ENCODE measurements around the gene CLEC14A. TPM values are rescaled to one million over a fixed set of nuclear protein-coding genes. Genes with fewer than 3 reads are reported as not detected.

The CLEC14A gene
- total RNA-seq, 1 experiment from 2014 or later: not detected

DNA sequence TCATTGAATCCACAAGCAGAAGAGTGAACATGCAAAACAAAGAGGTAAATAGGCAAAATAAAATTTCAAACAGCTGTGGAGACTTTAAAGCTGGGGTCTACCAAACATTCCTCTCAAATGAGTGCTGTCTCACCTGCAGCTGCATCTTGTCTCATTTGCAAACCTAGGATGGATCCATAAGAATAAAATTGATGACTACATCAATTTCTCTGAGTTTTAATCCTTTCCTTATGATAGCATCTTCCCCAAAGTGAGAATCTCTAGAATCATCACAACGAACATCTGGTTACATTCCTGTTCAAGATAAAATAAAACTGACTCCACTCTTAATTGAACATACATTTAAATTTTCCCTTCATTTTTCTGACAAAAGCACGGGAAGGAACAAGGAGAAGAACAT, 29.9 kb downstream of the CLEC14A start:
- BruUV-seq (replicated peaks): no TSS peak
- ChIA-PET POLR2A (ENCODE audit: low non-redundant PET) (no interaction called here), CTCF (no interaction called here)
- H3K4me3 ChIP-seq (ENCODE audit: low read depth, low read length, poor library complexity, severe bottlenecking): no peak overlapping the region
- DNase-seq (ENCODE audit: low spot score): no peak
- no peaks in the 10 kb centered on the region for H3K4me1 ChIP-seq (ENCODE audit: insufficient read depth, low read length, poor library complexity, severe bottlenecking)
- TF ChIP-seq EZH2 (IDR thresholded peaks at IDR 0.05; ENCODE audit: borderline replicate concordance, low read depth, low read length, poor library complexity, severe bottlenecking): no peak
- TF ChIP-seq, protein P1, sequence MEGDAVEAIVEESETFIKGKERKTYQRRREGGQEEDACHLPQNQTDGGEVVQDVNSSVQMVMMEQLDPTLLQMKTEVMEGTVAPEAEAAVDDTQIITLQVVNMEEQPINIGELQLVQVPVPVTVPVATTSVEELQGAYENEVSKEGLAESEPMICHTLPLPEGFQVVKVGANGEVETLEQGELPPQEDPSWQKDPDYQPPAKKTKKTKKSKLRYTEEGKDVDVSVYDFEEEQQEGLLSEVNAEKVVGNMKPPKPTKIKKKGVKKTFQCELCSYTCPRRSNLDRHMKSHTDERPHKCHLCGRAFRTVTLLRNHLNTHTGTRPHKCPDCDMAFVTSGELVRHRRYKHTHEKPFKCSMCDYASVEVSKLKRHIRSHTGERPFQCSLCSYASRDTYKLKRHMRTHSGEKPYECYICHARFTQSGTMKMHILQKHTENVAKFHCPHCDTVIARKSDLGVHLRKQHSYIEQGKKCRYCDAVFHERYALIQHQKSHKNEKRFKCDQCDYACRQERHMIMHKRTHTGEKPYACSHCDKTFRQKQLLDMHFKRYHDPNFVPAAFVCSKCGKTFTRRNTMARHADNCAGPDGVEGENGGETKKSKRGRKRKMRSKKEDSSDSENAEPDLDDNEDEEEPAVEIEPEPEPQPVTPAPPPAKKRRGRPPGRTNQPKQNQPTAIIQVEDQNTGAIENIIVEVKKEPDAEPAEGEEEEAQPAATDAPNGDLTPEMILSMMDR (conservative IDR thresholded peaks at IDR 0.05; ENCODE audit: low read depth, low read length): no peak
- H3K9me3 ChIP-seq (ENCODE audit: low read depth, low read length, poor library complexity, severe bottlenecking): no peaks in the 10 kb centered on the region
- no peaks in the 10 kb centered on the region for H3K36me3 ChIP-seq (ENCODE audit: insufficient read depth, low read length, poor library complexity, severe bottlenecking)
- H3K27me3 ChIP-seq (replicated peaks; ENCODE audit: insufficient read depth, low read depth, low read length, poor library complexity): no peaks in the 10 kb centered on the region
- intact Hi-C loops (cut with micrococcal nuclease; ENCODE audit: unreplicated experiment): no loop called here
- no peak overlapping the region for H3K27ac ChIP-seq (ENCODE audit: low read depth, low read length, poor library complexity, severe bottlenecking)

DNA sequence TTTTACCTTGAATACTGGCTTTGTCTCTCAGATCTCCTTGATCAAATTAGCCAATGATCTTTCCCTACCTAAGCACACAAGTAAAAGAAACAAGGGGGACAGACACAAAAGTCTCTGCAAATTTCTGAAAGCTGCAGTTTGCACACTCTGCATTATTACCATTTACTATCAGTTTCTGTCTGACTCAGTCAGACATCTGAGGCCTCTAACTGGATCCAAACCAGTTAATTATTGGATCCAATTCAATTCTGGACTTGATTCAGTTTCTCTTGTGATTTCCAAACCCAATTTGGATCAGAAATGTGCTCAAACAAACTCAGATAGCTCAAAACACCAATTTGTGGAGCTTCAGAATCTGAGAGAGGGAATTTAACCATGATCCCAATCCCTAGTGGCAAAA, 31.6 kb downstream of the CLEC14A start:
- POLR2A ChIA-PET (ENCODE audit: low non-redundant PET): no interaction called here

DNA sequence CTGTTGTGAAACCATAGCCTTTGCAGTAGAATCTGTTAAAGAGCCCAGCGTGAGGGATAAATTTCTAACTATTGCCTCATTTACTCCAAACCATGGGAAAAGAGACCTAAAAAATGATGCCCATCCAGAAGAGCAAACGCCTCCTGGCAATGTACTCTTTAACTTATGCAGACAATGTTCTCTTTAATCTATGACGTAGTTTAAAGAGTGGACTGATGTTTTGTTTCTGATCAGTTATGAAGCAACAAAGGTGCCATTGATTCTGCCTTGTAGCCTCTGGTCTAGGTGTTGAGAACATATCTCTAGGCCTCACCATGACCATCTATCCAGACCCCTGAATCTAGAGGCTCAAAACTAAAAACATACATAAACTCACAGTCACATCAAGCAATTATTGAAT, 34.8 kb downstream of the CLEC14A start:
- H3K27me3 ChIP-seq (replicated peaks; ENCODE audit: insufficient read depth, low read depth, low read length, poor library complexity): no peaks in the 10 kb centered on the region
- H3K36me3 ChIP-seq (ENCODE audit: insufficient read depth, low read length, poor library complexity, severe bottlenecking): no peaks in the 10 kb centered on the region
- H3K4me3 ChIP-seq (ENCODE audit: low read depth, low read length, poor library complexity, severe bottlenecking): no peak overlapping the region
- no peak overlapping the region for H3K27ac ChIP-seq (ENCODE audit: low read depth, low read length, poor library complexity, severe bottlenecking)
- H3K4me1 ChIP-seq (ENCODE audit: insufficient read depth, low read length, poor library complexity, severe bottlenecking): no peaks in the 10 kb centered on the region
- TF ChIP-seq EZH2 (IDR thresholded peaks at IDR 0.05; ENCODE audit: borderline replicate concordance, low read depth, low read length, poor library complexity, severe bottlenecking): no peak
- TF ChIP-seq, protein P1 (conservative IDR thresholded peaks at IDR 0.05; ENCODE audit: low read depth, low read length): no peak
- ChIA-PET CTCF (no interaction called here), POLR2A (ENCODE audit: low non-redundant PET) (no interaction called here)
- intact Hi-C loops (cut with micrococcal nuclease; ENCODE audit: unreplicated experiment): no loop called here
- BruUV-seq (replicated peaks): no TSS peak
- H3K9me3 ChIP-seq (ENCODE audit: low read depth, low read length, poor library complexity, severe bottlenecking): no peaks in the 10 kb centered on the region
- no peak for DNase-seq (ENCODE audit: low spot score)

More for the DNA sequence above, 31.6 kb downstream of the CLEC14A start:
- Histone ChIP-seq H3K36me3 (ENCODE audit: insufficient read depth, low read length, poor library complexity, severe bottlenecking) (no peaks in the 10 kb centered on the region), H3K27ac (ENCODE audit: low read depth, low read length, poor library complexity, severe bottlenecking) (no peak overlapping the region), H3K27me3 (replicated peaks; ENCODE audit: insufficient read depth, low read depth, low read length, poor library complexity) (no peaks in the 10 kb centered on the region), H3K9me3 (ENCODE audit: low read depth, low read length, poor library complexity, severe bottlenecking) (no peaks in the 10 kb centered on the region), H3K4me1 (ENCODE audit: insufficient read depth, low read length, poor library complexity, severe bottlenecking) (no peaks in the 10 kb centered on the region), H3K4me3 (ENCODE audit: low read depth, low read length, poor library complexity, severe bottlenecking) (no peak overlapping the region)
- no peak for DNase-seq (ENCODE audit: low spot score)
- BruUV-seq (replicated peaks): no TSS peak
- TF ChIP-seq EZH2 (IDR thresholded peaks at IDR 0.05; ENCODE audit: borderline replicate concordance, low read depth, low read length, poor library complexity, severe bottlenecking): no peak
- TF ChIP-seq, protein P1 (conservative IDR thresholded peaks at IDR 0.05; ENCODE audit: low read depth, low read length): no peak
- intact Hi-C loops (cut with micrococcal nuclease; ENCODE audit: unreplicated experiment): no loop called here
- CTCF ChIA-PET: no interaction called here
